SK-N-MC (cell line): Measurements from ENCODE around the gene C22orf39.

ENCODE experiments used
- EZH2 ChIP-seq: fragments of 200-600 bp; sonication (generic); IDR thresholded peaks from one replicate; pipeline ENCODE4 v1.6.1; 2017; ENCODE audit warnings: antibody characterized with exemption
- POLR2AphosphoS5 ChIP-seq: IDR thresholded peaks from 2 replicates; pipeline ENCODE4 v1.6.1; 2012; ENCODE audit warnings: mild to moderate bottlenecking, low read depth, low read length, borderline replicate concordance

DNA sequence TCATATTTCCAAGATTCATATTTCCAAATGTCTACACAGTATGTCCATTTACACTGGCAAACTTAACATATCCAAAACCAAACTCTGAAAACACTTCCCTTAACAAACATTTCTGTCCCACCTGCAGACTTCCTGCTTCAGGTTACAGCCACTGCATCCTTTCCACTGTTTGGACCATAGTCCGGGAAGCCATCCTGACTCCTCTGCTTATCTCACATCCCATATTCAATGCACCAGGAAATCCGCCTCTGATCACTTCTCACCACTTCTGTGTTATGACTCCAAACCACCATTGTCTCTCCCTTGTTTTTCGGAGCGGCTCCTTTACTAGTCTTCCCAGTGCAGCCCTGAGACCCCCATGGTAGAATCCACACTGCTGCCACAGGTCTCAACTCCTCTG, 46.0 kb downstream of the C22orf39 start:
- TF ChIP-seq POLR2AphosphoS5 (no peak), EZH2 (no peak)
